ENCODE data around the gene RGS19. TPM values are rescaled to one million over a fixed set of nuclear protein-coding genes. Genes with fewer than 3 reads are reported as not detected.

Gene RGS19
- total and polyA plus RNA-seq, 5 donors, result 5.8 to 9.1 (median 8.0) TPM

DNA sequence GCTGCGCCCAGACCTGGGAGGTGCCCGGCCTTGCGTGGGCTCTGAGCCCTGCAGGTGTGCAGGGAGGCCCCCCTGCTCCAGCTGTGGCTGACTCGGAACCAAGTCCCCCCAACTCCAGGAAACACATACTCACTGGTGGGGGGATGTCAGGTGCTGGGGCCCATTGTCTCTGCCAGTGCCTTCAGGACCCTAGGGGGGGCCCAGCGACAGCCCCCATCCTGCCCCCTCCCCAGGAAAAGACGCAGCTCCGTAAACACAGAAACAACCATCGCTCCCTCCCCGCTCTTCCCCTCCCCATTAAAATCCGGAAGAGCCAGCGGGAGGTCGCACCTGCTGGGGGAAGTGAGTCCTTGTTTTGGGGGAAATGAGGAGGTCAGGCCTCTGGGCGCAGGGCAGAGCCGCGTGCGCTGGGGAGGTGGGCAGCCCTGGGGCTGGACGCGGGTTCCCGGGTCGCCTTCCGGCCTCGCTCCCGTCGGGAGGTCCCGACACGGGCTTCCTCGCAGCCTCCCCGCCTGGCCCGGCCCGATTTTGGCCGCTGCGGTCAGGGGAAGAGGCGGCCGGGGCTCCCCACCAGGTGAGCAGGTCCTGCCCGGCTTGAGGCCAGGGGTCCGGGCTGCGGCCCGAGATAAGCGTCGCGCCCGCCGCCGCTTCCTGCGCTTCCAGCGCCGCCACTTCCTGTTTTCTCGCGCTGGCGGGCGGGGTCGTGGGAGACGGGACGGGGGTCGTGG lies 37.1 kb downstream of the RGS19 start:
- Histone ChIP-seq H3K9me3 (ENCODE audit: control insufficient read depth, low read length) (no peaks in the 10 kb centered on the region), H3K27me3 (ENCODE audit: control insufficient read depth, insufficient read depth) (no peaks in the 10 kb centered on the region), H3K4me3 (ENCODE audit: low read length) (peak overlapping the region; percentile 43), H3K27ac (ENCODE audit: low read length) (peak overlapping the region; percentile 19), H3K4me1 (ENCODE audit: control insufficient read depth, insufficient read depth, low read length) (no peaks in the 10 kb centered on the region)
- no peak for ATAC-seq
- intact Hi-C loops (cut with DNase I), result no loop called here
- 1% methylated on average over 55 of the region's 55 CpGs for WGBS
- DNase-seq, result peak in 2 of 3 donors; percentile 65 to 72

DNA sequence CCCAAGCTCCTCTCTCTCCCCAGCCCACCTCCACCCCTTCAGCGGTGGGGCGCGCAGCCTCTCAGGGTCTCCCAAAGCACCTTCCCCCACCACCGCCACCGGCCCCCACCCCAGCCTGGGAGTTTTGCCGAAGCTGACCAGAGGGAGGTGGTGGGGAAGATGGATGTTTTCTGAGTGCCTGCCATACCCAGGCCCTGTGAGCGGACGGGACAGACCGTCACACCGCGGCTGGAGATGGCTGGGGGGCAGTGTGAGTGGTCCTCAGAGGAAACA lies 37.6 kb downstream of the RGS19 start:
- 9% methylated on average over 11 of the region's 11 CpGs for WGBS
- Histone ChIP-seq H3K27me3 (ENCODE audit: control insufficient read depth, insufficient read depth) (no peaks in the 10 kb centered on the region), H3K27ac (ENCODE audit: low read length) (peak overlapping the region; percentile 19), H3K9me3 (ENCODE audit: control insufficient read depth, low read length) (no peaks in the 10 kb centered on the region), H3K4me3 (ENCODE audit: low read length) (peak overlapping the region; percentile 43), H3K4me1 (ENCODE audit: control insufficient read depth, insufficient read depth, low read length) (no peaks in the 10 kb centered on the region)
- ATAC-seq (no peak), DNase-seq (peak in 1 of 3 donors; percentile 39)
- intact Hi-C loops (cut with DNase I), result no loop called here

DNA sequence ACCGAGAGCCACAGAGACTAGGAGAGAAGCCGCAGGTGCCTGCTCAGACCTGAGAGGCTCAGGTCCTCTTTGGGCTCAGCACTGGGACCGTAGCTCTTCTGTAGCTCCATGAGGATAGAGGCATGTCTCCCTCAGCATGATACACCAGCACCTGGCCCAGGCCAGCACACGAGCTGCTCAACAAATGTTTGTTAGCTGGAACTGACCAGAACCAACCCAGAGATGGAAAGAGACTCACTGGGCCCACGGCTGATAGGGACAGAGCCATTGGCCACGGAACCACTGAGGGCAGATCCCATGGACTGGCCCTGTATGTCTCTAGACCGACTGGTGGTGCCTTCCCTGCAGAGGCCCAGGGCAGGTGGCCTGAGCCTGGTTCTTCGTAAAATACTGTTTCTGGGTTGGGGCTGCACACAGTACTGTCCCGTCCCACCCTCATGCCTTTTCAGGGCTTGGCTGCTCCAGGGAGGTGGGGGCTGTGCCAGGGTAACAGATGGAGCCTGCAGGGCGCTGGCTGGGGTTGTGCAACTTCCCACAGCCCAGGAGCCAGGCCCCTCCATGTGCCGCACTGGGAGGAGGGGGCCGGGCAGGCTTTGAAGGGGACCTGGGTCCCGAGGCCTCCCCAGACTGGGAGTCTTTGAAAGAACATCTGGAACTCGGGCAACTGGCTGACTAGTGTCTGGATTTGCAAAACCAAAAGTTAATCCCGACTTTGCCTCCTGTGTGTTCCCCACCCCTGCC lies 38.1 kb downstream of the RGS19 start:
- ATAC-seq (no peak), DNase-seq (no peak)
- H3K27ac ChIP-seq (ENCODE audit: low read length), result no peak overlapping the region
- 44% methylated on average over 15 of the region's 15 CpGs for WGBS
- H3K4me1 ChIP-seq (ENCODE audit: control insufficient read depth, insufficient read depth, low read length), result no peaks in the 10 kb centered on the region
- no peaks in the 10 kb centered on the region for H3K27me3 ChIP-seq (ENCODE audit: control insufficient read depth, insufficient read depth)
- H3K9me3 ChIP-seq (ENCODE audit: control insufficient read depth, low read length), result no peaks in the 10 kb centered on the region
- no peak overlapping the region for H3K4me3 ChIP-seq (ENCODE audit: low read length)
- intact Hi-C loops (cut with DNase I), result no loop called here

DNA sequence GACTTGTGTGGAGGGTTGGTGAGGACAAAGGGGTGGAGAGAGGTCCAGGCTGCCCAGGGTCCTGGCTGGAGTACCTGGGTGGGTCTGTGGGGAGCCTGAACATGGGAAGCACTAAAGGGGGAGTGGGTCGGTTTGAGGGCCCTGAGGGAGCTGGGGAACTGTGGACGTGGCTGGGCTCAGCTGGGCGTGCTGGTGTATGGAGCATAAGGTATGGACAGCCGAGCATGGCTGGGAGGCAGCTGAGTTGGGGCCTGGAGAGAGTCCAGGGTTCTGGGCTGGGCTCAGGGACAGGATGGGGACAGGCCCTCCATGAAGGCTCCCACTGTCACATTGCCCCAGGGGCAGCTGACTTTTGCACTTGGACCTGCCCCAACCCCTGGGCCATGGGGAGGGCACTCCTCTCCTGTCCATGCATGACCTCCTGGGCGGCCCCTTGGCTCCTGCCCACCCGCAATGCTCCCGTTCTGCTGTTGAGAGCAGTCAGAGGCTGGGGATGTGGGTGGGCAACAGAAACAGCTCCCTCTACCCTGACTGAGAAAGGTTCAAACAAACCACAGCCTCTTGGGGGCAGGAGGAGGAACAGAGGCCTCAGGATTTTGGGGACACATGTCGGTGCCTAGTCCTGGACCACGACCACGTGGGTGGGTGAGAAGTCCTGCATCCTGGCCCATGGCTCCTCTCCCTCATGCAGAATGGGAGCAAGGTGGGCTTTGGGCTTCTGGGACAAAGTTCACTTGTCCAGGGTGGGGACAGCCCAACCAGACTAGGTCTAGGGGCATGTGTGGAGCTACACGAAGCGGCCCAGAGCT lies 38.9 kb downstream of the RGS19 start:
- H3K27me3 ChIP-seq (ENCODE audit: control insufficient read depth, insufficient read depth), result no peaks in the 10 kb centered on the region
- H3K4me3 ChIP-seq (ENCODE audit: low read length), result no peak overlapping the region
- DNase-seq, result no peak
- WGBS, result 59% methylated on average over 12 of the region's 12 CpGs
- intact Hi-C loops (cut with DNase I), result no loop called here
- H3K9me3 ChIP-seq (ENCODE audit: control insufficient read depth, low read length), result no peaks in the 10 kb centered on the region
- H3K27ac ChIP-seq (ENCODE audit: low read length), result peak overlapping the region; percentile 8
- no peak for ATAC-seq
- H3K4me1 ChIP-seq (ENCODE audit: control insufficient read depth, insufficient read depth, low read length), result no peaks in the 10 kb centered on the region

DNA sequence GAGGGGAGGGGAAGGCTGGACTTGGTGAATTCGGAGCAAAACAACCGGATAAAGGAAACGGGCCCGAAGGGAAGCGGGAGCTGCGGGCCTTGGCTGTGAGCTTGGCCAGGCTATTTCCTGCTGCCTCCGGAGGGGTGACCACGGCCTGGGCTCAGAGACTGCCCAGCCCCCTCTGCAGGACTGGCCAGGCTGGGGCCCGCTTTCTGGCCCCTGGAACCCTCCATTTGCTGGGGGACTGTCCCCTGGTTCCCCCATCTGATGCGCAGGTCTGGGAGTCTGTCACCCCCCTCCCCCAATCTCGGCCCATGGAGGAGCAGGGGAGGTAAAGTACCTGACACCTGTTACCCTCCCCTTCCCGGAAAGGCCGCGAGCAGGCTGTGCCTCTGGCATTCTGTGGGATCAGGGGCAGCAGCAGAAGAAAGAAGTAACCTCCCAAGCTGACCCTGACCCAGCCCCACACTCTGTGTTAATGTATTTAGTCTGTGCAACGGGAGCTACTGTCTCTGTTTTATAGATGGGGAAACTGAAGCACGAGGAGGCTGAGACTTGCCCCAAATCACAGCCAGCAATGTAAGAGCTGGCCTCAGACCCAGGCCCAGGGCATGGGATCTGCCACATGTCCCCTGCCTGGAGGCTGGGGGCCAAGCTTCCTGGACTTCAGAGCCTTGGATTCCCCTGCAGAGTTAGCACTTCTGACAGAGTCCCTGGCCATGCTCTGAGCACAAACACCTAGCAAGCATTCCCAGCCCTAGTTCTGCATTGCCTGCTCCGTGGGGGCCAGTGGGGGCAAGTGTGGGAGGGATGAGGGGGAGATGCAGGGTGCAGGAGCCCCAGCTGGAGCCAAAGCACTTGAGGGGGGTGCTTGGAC lies 39.8 kb downstream of the RGS19 start:
- no peak for DNase-seq
- peak; percentile 60 to 70 for ATAC-seq
- no peaks in the 10 kb centered on the region for H3K9me3 ChIP-seq (ENCODE audit: control insufficient read depth, low read length)
- peak overlapping the region; percentile 49 for H3K4me3 ChIP-seq (ENCODE audit: low read length)
- intact Hi-C loops (cut with DNase I), result loop anchor here in 1 of 4 donors (5.0 kb wide), 1 partner anchor 83 kb away; no protein-coding TSS in a partner anchor
- peak overlapping the region; percentile 15 for H3K27ac ChIP-seq (ENCODE audit: low read length)
- 10% methylated on average over 17 of the region's 17 CpGs for WGBS
- H3K4me1 ChIP-seq (ENCODE audit: control insufficient read depth, insufficient read depth, low read length), result no peaks in the 10 kb centered on the region
- H3K27me3 ChIP-seq (ENCODE audit: control insufficient read depth, insufficient read depth), result no peaks in the 10 kb centered on the region

DNA sequence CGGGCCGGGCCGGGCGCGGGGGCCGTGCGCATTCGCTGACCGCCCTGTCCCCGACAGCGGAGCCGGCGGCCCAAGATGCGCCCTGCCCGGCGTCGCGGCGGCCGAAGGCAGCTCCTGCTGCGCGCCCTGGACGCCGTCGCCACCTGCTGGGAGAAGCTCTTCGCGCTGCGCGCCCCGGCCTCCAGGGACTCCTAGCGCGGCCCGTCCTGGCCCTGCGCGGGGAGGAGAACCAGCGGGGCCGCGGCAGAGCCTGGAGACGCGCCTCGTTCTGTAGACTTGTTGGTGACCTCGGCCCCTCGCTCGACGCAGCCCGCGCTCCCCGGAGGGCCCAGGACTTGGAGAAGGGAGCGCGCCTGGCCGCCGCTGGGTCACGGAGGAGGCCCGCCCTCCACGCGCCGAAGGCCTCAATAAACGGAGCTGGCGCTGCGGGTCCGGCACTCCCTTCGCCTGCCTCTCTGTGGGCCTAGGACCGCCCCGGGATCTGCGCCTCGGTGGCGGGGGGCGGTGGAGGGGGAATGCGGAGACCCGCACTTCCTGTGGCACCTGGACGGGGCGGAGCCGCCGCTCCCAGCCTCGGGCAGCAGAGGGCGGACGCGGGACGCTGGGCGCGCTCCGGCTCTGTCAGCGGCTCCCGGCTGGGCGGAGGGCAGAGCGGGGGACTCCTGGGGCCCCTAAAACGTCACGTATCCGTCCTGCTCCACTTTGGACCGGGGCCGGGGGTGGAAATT lies 40.6 kb downstream of the RGS19 start:
- peak overlapping the region; percentile 49 for H3K4me3 ChIP-seq (ENCODE audit: low read length)
- peak; percentile 83 to 92 (median 92) for DNase-seq
- no peaks in the 10 kb centered on the region for H3K9me3 ChIP-seq (ENCODE audit: control insufficient read depth, low read length)
- intact Hi-C loops (cut with DNase I), result loop anchor here in 1 of 4 donors (5.0 kb wide), 1 partner anchor 84 kb away; no protein-coding TSS in a partner anchor
- H3K27me3 ChIP-seq (ENCODE audit: control insufficient read depth, insufficient read depth), result no peaks in the 10 kb centered on the region
- WGBS, result under 1% methylated on average over 91 of the region's 91 CpGs
- H3K27ac ChIP-seq (ENCODE audit: low read length), result peak overlapping the region; percentile 46
- no peaks in the 10 kb centered on the region for H3K4me1 ChIP-seq (ENCODE audit: control insufficient read depth, insufficient read depth, low read length)
- ATAC-seq, result peak; percentile 86

DNA sequence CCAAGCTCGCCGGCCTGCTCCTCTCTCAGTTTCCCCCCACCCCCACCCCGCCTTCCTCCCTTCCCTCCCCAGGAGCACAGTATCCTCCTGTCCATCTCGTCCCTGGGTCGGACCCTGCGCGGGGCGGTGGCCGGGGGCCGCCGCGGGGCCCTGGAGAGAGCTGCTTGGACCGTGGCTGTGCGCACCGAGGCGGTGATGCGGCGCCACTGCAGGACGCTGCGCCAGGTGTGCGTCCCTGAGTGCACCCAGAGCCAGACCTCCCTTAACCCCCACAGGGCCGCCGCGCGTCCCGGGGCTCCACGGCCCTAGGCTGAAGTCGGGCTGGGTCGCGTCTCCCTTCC lies 41.1 kb downstream of the RGS19 start:
- 3% methylated on average over 30 of the region's 30 CpGs for WGBS
- DNase-seq (no peak), ATAC-seq (peak in 1 of 2 donors; percentile 2)
- no peaks in the 10 kb centered on the region for H3K9me3 ChIP-seq (ENCODE audit: control insufficient read depth, low read length)
- H3K27me3 ChIP-seq (ENCODE audit: control insufficient read depth, insufficient read depth), result no peaks in the 10 kb centered on the region
- intact Hi-C loops (cut with DNase I), result loop anchor here in 1 of 4 donors (5.0 kb wide), 1 partner anchor 84 kb away; no protein-coding TSS in a partner anchor
- H3K4me1 ChIP-seq (ENCODE audit: control insufficient read depth, insufficient read depth, low read length), result no peaks in the 10 kb centered on the region
- H3K27ac ChIP-seq (ENCODE audit: low read length), result peak overlapping the region; percentile 13
- peak overlapping the region; percentile 49 for H3K4me3 ChIP-seq (ENCODE audit: low read length)

DNA sequence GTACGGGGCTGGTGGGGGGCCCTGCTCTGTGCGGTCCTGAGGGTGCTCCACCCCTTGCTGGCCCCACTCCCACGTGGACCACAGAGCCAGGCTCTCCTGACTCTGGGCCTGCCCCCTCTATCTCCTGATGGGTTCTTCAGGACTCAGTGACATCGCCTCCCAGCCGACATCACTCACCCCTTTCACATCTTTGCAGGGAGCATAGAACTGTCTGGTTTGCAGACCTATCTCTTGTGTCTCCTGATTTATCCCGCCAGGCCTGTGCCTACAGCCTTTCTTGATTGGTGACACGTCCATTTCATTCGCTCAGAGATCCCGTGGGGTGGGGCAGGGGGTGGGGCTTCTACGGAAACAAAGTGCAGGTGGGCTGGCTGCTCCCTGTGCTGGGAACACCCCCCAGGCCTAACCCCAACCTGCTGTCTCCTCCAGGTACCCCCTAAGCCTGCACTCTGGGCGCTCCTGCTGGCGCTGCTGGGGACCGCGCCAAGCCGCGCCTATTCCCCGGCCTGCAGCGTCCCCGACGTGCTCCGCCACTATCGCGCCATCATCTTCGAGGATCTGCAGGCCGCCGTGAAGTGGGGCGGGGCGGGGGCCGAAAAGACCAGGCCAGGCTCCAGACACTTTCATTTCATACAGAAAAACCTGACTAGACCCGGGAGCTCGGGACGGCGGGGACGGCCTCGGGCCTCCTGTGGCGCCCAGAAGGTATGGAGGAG lies 41.7 kb downstream of the RGS19 start:
- Histone ChIP-seq H3K27me3 (ENCODE audit: control insufficient read depth, insufficient read depth) (no peaks in the 10 kb centered on the region), H3K9me3 (ENCODE audit: control insufficient read depth, low read length) (no peaks in the 10 kb centered on the region), H3K4me3 (ENCODE audit: low read length) (no peak overlapping the region), H3K4me1 (ENCODE audit: control insufficient read depth, insufficient read depth, low read length) (no peaks in the 10 kb centered on the region), H3K27ac (ENCODE audit: low read length) (no peak overlapping the region)
- ATAC-seq, result no peak
- WGBS, result 10% methylated on average over 36 of the region's 36 CpGs
- intact Hi-C loops (cut with DNase I), result loop anchor here in 1 of 4 donors (5.0 kb wide), 1 partner anchor 85 kb away; no protein-coding TSS in a partner anchor
- DNase-seq, result no peak

DNA sequence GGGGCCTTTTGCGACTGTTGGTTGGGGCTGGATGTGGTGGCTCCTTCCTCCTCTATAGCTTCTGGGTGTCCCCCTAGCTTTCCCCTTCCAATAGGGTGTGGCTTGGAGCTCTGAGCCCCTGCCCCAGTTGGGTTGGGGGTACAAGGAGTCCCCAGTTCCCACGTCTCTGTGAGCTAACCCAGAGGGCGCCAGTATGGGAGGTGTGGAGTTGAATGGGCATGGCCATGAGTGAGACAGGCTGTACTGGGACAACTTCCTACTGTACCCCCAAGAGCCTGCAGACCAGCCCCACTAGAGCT lies 42.2 kb downstream of the RGS19 start:
- Histone ChIP-seq H3K9me3 (ENCODE audit: control insufficient read depth, low read length) (no peaks in the 10 kb centered on the region), H3K27me3 (ENCODE audit: control insufficient read depth, insufficient read depth) (no peaks in the 10 kb centered on the region), H3K4me1 (ENCODE audit: control insufficient read depth, insufficient read depth, low read length) (no peaks in the 10 kb centered on the region), H3K4me3 (ENCODE audit: low read length) (no peak overlapping the region), H3K27ac (ENCODE audit: low read length) (no peak overlapping the region)
- no peak for DNase-seq
- 77% methylated on average over 3 of the region's 3 CpGs for WGBS
- ATAC-seq, result no peak
- intact Hi-C loops (cut with DNase I), result loop anchor here in 1 of 4 donors (5.0 kb wide), 1 partner anchor 85 kb away; no protein-coding TSS in a partner anchor

Measured in right cardiac atrium (tissue), 5 donors.